Fibroblast of the aortic adventitia (primary cell): ENCODE measurements around the gene MAMLD1. TPM values are rescaled to one million over a fixed set of nuclear protein-coding genes. Genes with fewer than 3 reads are reported as not detected.

Source experiments
- DNase-seq: peaks from one replicate; pipeline ENCODE4 v3.0.0-alpha.2; 2010; ENCODE audit warnings: low read depth
- H3K4me3 ChIP-seq: 2 replicates; pipeline ENCODE4 v1.5.1; 2011; ENCODE audit warnings: low read depth, mild to moderate bottlenecking, control low read depth, low read length, moderate library complexity
- CTCF ChIP-seq: IDR thresholded peaks from 2 replicates; pipeline ENCODE4 v1.5.1; 2011; ENCODE audit warnings: mild to moderate bottlenecking, low read length, control low read depth, inconsistent platforms; ENCODE audit not compliant: insufficient read depth
- total RNA-seq: library from RNA; depleted of rRNA; stranded (reverse); fragments of >200 nt; gene quantifications from 2 replicates; pipeline ENCODE4 v1.2.3, GENCODE V29; 2012; ENCODE audit warnings: low replicate concordance

MAMLD1 gene
- total RNA-seq, 1 donor = 1.9 TPM

GRCh38 chrX:150436195-150436594 lies 73.1 kb downstream of the MAMLD1 start:
- H3K4me3 ChIP-seq = no peak overlapping the region
- DNase-seq = no peak
- TF ChIP-seq CTCF = no peak

GRCh38 chrX:150438165-150438564 lies 75.0 kb downstream of the MAMLD1 start:
- TF ChIP-seq CTCF = no peak
- no peak overlapping the region for H3K4me3 ChIP-seq
- DNase-seq = peak; percentile 24

GRCh38 chrX:150446151-150446550 lies 83.0 kb downstream of the MAMLD1 start:
- no peak for DNase-seq
- no peak for TF ChIP-seq CTCF
- H3K4me3 ChIP-seq = no peak overlapping the region

- DNase-seq = peak; percentile 56
- no peak overlapping the region for H3K4me3 ChIP-seq
- TF ChIP-seq CTCF = no peak
These were observed 83.9 kb downstream of the MAMLD1 start for GRCh38 chrX:150446995-150447394.

GRCh38 chrX:150449313-150449712 lies 86.2 kb downstream of the MAMLD1 start:
- no peak for DNase-seq
- no peak for TF ChIP-seq CTCF
- no peak overlapping the region for H3K4me3 ChIP-seq

- H3K4me3 ChIP-seq = no peak overlapping the region
- no peak for TF ChIP-seq CTCF
- DNase-seq = no peak
These were observed 87.5 kb downstream of the MAMLD1 start for GRCh38 chrX:150450519-150451177.

- no peak for TF ChIP-seq CTCF
- DNase-seq = no peak
- H3K4me3 ChIP-seq = no peak overlapping the region
These were observed 88.8 kb downstream of the MAMLD1 start for GRCh38 chrX:150451953-150452352.
